GM23338 (cell line): ENCODE results near the gene OMP. TPM values are rescaled to one million over a fixed set of nuclear protein-coding genes. Genes with fewer than 3 reads are reported as not detected.

Source experiments
- ATAC-seq: fragments of 200-7000 bp; cut with Tn5 transposase; 3 replicates; pipeline ENCODE4 v1.9.1; 2020
- DNase-seq: peaks from one replicate; pipeline ENCODE4 v3.0.0-alpha.2; 2015; ENCODE audit warnings: low spot score
- H2AFZ ChIP-seq: fragments of 200-600 bp; sonication (generic); 2 replicates; pipeline ENCODE4 v1.8.0; 2016; ENCODE audit warnings: antibody characterized with exemption, mild to moderate bottlenecking, moderate library complexity
- H3F3A ChIP-seq: fragments of 200-600 bp; sonication (generic); replicated peaks from 2 replicates; pipeline ENCODE4 v1.8.0; 2017; ENCODE audit warnings: antibody characterized with exemption, mixed run types, low read depth
- H3K27ac ChIP-seq: fragments of 200-600 bp; sonication (generic); 2 replicates; pipeline ENCODE4 v1.6.1; 2016; ENCODE audit warnings: low read depth
- H3K27me3 ChIP-seq: fragments of 200-600 bp; sonication (generic); 2 replicates; pipeline ENCODE4 v1.8.0; 2016; ENCODE audit warnings: mild to moderate bottlenecking, mixed run types, moderate library complexity; ENCODE audit not compliant: insufficient read depth
- H3K36me3 ChIP-seq: fragments of 200-600 bp; sonication (generic); 2 replicates; pipeline ENCODE4 v1.8.0; 2016; ENCODE audit warnings: mild to moderate bottlenecking; ENCODE audit not compliant: insufficient read depth
- H3K4me1 ChIP-seq: fragments of 200-600 bp; sonication (generic); 2 replicates; pipeline ENCODE4 v1.8.0; 2016; ENCODE audit warnings: mild to moderate bottlenecking, moderate library complexity; ENCODE audit not compliant: insufficient read depth
- H3K4me2 ChIP-seq: fragments of 200-600 bp; sonication (generic); 2 replicates; pipeline ENCODE4 v1.7.1; 2017; ENCODE audit warnings: mixed run types
- H3K4me3 ChIP-seq: fragments of 200-600 bp; sonication (generic); 2 replicates; pipeline ENCODE4 v1.6.1; 2016; ENCODE audit warnings: mixed run types
- H3K79me2 ChIP-seq: fragments of 200-600 bp; sonication (generic); replicated peaks from 2 replicates; pipeline ENCODE4 v1.8.0; 2017; ENCODE audit warnings: mild to moderate bottlenecking; ENCODE audit not compliant: insufficient read depth
- H3K9me2 ChIP-seq: fragments of 200-600 bp; sonication (generic); 2 replicates; pipeline ENCODE4 v1.8.0; 2017; ENCODE audit not compliant: insufficient read depth
- H4K20me1 ChIP-seq: fragments of 200-600 bp; sonication (generic); replicated peaks from 2 replicates; pipeline ENCODE4 v1.8.0; 2017; ENCODE audit warnings: mild to moderate bottlenecking; ENCODE audit not compliant: insufficient read depth
- H3K27ac Mint-ChIP-seq: 2 replicates; pipeline ENCODE4 v1.8.0; 2020; ENCODE audit warnings: inconsistent platforms, mild to moderate bottlenecking, moderate library complexity, mixed read lengths
- H3K27me3 Mint-ChIP-seq: 3 replicates; pipeline ENCODE4 v1.8.0; 2022; ENCODE audit warnings: low read depth, mild to moderate bottlenecking, moderate library complexity, mixed read lengths, inconsistent platforms; ENCODE audit not compliant: insufficient read depth, poor library complexity
- H3K36me3 Mint-ChIP-seq: 3 replicates; pipeline ENCODE4 v1.8.0; 2021; ENCODE audit warnings: low read depth, mild to moderate bottlenecking, inconsistent platforms, moderate library complexity, mixed read lengths
- H3K4me1 Mint-ChIP-seq: 3 replicates; pipeline ENCODE4 v1.8.0; 2020; ENCODE audit warnings: mild to moderate bottlenecking, inconsistent platforms, mixed read lengths
- H3K4me3 Mint-ChIP-seq: 3 replicates; pipeline ENCODE4 v1.8.0; 2021; ENCODE audit warnings: moderate library complexity, mild to moderate bottlenecking, inconsistent platforms, mixed read lengths
- H3K9me3 Mint-ChIP-seq: 3 replicates; pipeline ENCODE4 v1.8.0; 2020; ENCODE audit warnings: moderate library complexity, mild to moderate bottlenecking, inconsistent platforms, mixed read lengths
- CTCF ChIP-seq, 2 experiments: fragments of 200-600 bp in 1 of 2; sonication (generic) in 1 of 2; conservative IDR thresholded peaks; 2 replicates each; pipeline versions ENCODE4 v1.5.1 to v1.6.1; 2016 to 2017; ENCODE audit warnings: antibody characterized with exemption in 2 of 2, low read depth in 2 of 2, mild to moderate bottlenecking in 2 of 2, moderate library complexity in 1 of 2
- EZH2 ChIP-seq: fragments of 200-600 bp; sonication (generic); IDR thresholded peaks from one replicate; pipeline ENCODE4 v1.8.0; 2017; ENCODE audit warnings: antibody characterized with exemption, mild to moderate bottlenecking, low read depth; ENCODE audit not compliant: unreplicated experiment
- EZH2phosphoT487 ChIP-seq: fragments of 200-600 bp; sonication (generic); IDR thresholded peaks from one replicate; pipeline ENCODE4 v1.8.1; 2018; ENCODE audit warnings: antibody characterized with exemption; ENCODE audit not compliant: unreplicated experiment
- REST ChIP-seq: IDR thresholded peaks from one replicate; pipeline ENCODE4 v1.6.1; 2018; ENCODE audit warnings: antibody characterized with exemption; ENCODE audit not compliant: unreplicated experiment
- STAT1 ChIP-seq: IDR thresholded peaks from one replicate; pipeline ENCODE4 v1.6.1; 2016; ENCODE audit warnings: antibody characterized with exemption; ENCODE audit not compliant: unreplicated experiment
- ZNF114 ChIP-seq: fragments of 250-450 bp; sonication (Bioruptor Pico); IDR thresholded peaks from 2 replicates; pipeline ENCODE4 v1.5.0; 2020; ENCODE audit warnings: mild to moderate bottlenecking, moderate library complexity
- ZNF331 ChIP-seq: fragments of 250-450 bp; sonication (Bioruptor Pico); IDR thresholded peaks from 2 replicates; pipeline ENCODE4 v1.5.0; 2020; ENCODE audit warnings: low read depth, mild to moderate bottlenecking, moderate library complexity
- polyA plus RNA-seq: library from polyadenylated mRNA; unstranded; fragments of >200 nt; fragmentation: Nextera tagmentation; extraction: Ambion mirVana; gene quantifications from 2 replicates; pipeline ENCODE4 v1.2.1, GENCODE V29; 2016
- total RNA-seq: library from RNA; depleted of rRNA; stranded (reverse); fragments of >200 nt; shearing (Covaris generic); gene quantifications from 2 replicates; pipeline ENCODE4 v1.2.3, GENCODE V29; 2014

Gene OMP
- total and polyA plus RNA-seq, 2 experiments from 2014 or later = 1.0 TPM; not detected in 1

GRCh38 chr11:77135069-77135468, 32.4 kb downstream of the OMP start:
- H3K36me3 Mint-ChIP-seq = no peaks in the 10 kb centered on the region
- H2AFZ ChIP-seq = no peak overlapping the region
- H4K20me1 ChIP-seq = no peaks in the 10 kb centered on the region
- peaks cover 2% of the 10 kb centered on the region for H3K27me3 Mint-ChIP-seq
- H3K27ac ChIP-seq = no peak overlapping the region
- no peak for TF ChIP-seq CTCF (conservative IDR thresholded peaks at IDR 0.05; ENCODE audit: low read depth in 2 of 2)
- no peak for TF ChIP-seq REST
- TF ChIP-seq STAT1 = no peak
- no peak for TF ChIP-seq EZH2
- TF ChIP-seq ZNF331 = no peak
- no peaks in the 10 kb centered on the region for H3F3A ChIP-seq
- H3K4me1 Mint-ChIP-seq = peaks cover 8% of the 10 kb centered on the region
- no peak overlapping the region for H3K27ac Mint-ChIP-seq
- H3K9me2 ChIP-seq = no peaks in the 10 kb centered on the region
- ATAC-seq = no peak
- H3K36me3 ChIP-seq = no peaks in the 10 kb centered on the region
- no peaks in the 10 kb centered on the region for H3K79me2 ChIP-seq
- no peak for DNase-seq
- H3K4me1 ChIP-seq = peaks cover 3% of the 10 kb centered on the region; the same call in 1 of the 2 replicates
- H3K4me3 ChIP-seq = no peak overlapping the region
- no peak overlapping the region for H3K4me2 ChIP-seq
- no peaks in the 10 kb centered on the region for H3K9me3 Mint-ChIP-seq
- H3K27me3 ChIP-seq = no peaks in the 10 kb centered on the region
- H3K4me3 Mint-ChIP-seq = no peak overlapping the region

- no peaks in the 10 kb centered on the region for H3K36me3 ChIP-seq
- TF ChIP-seq ZNF114 (CRISPR knock-in tag) (no peak), EZH2phosphoT487 (no peak), STAT1 (no peak), CTCF (conservative IDR thresholded peaks at IDR 0.05; ENCODE audit: low read depth in 2 of 2) (no peak)
- no peak overlapping the region for H3K27ac ChIP-seq
- peaks cover 3% of the 10 kb centered on the region; the same call in 1 of the 2 replicates for H3K4me1 ChIP-seq
- H3K27me3 Mint-ChIP-seq = peaks cover 2% of the 10 kb centered on the region
- no peaks in the 10 kb centered on the region for H3K9me2 ChIP-seq
- no peak overlapping the region for H3K27ac Mint-ChIP-seq
- DNase-seq = no peak
- H3K36me3 Mint-ChIP-seq = no peaks in the 10 kb centered on the region
- H3K4me1 Mint-ChIP-seq = peaks cover 12% of the 10 kb centered on the region
- no peak for ATAC-seq
- H3K4me3 Mint-ChIP-seq = no peak overlapping the region
- no peak overlapping the region for H3K4me2 ChIP-seq
- no peaks in the 10 kb centered on the region for H3F3A ChIP-seq
- H3K27me3 ChIP-seq = no peaks in the 10 kb centered on the region
- no peaks in the 10 kb centered on the region for H3K9me3 Mint-ChIP-seq
- H2AFZ ChIP-seq = no peak overlapping the region
- H4K20me1 ChIP-seq = no peaks in the 10 kb centered on the region
- H3K79me2 ChIP-seq = no peaks in the 10 kb centered on the region
- no peak overlapping the region for H3K4me3 ChIP-seq
Measured at GRCh38 chr11:77136074-77136473, 33.4 kb downstream of the OMP start.
